GM12892 (cell line): ENCODE data around the gene PSMA4.
"Not testable (repeated sequence)": the region's sequence is repeated elsewhere in the genome, so short reads cannot be mapped to it uniquely, and the experiment has no call there.

Experiments
- POLR2A ChIP-seq: IDR thresholded peaks from 2 replicates; pipeline ENCODE4 v1.6.1; 2011; ENCODE audit warnings: low read depth, low read length, control low read depth
- TAF1 ChIP-seq: IDR thresholded peaks from 2 replicates; pipeline ENCODE4 v1.6.1; 2011; ENCODE audit warnings: low read depth, mild to moderate bottlenecking, control low read depth, low read length, borderline replicate concordance

DNA sequence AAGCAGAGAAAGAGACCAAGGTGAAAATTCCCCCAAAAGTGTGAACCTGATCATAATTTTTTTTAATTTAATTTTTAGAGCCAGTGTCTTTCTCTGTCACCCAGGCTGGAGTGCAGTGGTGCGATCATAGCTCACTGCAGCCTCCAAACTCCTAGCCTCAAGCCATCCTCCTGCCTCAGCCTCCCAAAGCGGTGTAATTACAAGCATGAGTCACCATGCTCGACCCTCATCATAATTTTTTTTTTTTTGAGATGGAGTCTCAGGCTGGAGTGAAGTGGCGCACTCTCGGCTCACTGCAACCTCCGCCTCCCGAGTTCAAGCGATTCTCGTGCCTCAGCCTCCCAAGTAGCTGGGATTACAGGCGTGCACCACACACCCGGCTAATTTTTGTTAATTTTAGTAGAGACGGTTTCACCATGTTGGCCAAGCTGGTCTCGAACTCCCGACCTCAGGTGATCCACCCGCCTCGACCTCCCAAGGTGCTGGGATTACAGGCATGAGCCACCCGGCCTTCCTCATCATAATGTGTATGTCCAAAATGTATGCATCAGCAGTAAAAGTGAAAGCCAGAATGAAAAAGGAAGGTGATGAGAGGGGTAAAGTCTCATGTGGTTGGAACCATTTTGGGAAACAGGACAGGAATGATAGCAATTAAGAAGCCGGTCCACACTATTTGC lies 642 bp upstream of the PSMA4 start:
- not testable (repeated sequence) for TF ChIP-seq POLR2A, TAF1
